Brain microvascular endothelial cell (primary cell): ENCODE data around the gene TUBA4A.
A peak's percentile ranks its signal among the peaks of the same experiment; 100 is the strongest.

ENCODE experiments used
- DNase-seq: peaks from one replicate; pipeline ENCODE4 v3.0.0-alpha.2; 2020
- H3K27ac ChIP-seq: fragments of 250-450 bp; sonication (Bioruptor Pico); 2 replicates; pipeline ENCODE4 v1.5.1; 2020; ENCODE audit warnings: mild to moderate bottlenecking, moderate library complexity
- H3K27me3 ChIP-seq: fragments of 250-450 bp; sonication (Bioruptor Pico); replicated peaks from 2 replicates; pipeline ENCODE4 v1.5.1; 2020; ENCODE audit warnings: mild to moderate bottlenecking
- H3K36me3 ChIP-seq: fragments of 250-450 bp; sonication (Bioruptor Pico); replicated peaks from 2 replicates; pipeline ENCODE4 v1.5.1; 2020; ENCODE audit warnings: mild to moderate bottlenecking
- H3K4me3 ChIP-seq: 2 replicates; pipeline ENCODE4 v1.5.1; 2011; ENCODE audit warnings: low read depth, mild to moderate bottlenecking, control low read depth, low read length, moderate library complexity
- in situ Hi-C: cut with HindIII; loops from 2 replicates; pipeline ENCODE4 v1.10.0; 2017; ENCODE audit warnings: low sequenced_read_pairs, low pct_ligation_motif_present
- TF ChIP-seq, protein P1 (sequence below): IDR thresholded peaks from 2 replicates; pipeline ENCODE4 v1.5.1; 2011; ENCODE audit warnings: low read depth, mild to moderate bottlenecking, moderate library complexity, low read length, control low read depth, inconsistent platforms; ENCODE audit errors: missing control alignments

The TUBA4A gene

DNA sequence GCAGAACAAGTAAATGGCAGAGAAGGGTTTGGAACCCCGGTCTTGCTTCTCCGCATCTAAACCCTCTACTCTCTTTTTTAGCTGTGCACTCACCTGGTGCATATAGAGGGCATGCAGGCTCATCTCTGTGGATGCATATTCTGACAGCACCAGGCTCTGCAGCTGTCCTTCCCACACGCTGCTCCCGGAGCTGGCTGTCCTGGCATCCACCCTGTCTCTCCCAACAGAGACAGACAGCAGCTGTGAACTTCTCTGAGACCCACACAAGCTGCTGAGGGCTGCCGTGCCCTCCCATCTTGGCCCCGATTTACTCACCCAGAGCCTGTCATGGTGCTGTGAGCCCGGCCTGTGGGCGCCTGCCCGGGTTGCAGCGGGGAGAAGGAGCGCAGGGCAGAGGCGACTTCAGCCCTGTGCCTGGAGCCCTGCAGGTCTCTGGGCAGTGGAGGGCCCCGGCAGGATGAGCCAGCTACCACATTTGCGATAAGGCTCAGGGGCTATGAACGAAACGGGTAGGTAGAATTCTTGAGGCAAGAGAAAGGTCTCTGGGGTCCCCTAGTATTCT, 31.7 kb downstream of the TUBA4A start:
- TF ChIP-seq, protein P1, sequence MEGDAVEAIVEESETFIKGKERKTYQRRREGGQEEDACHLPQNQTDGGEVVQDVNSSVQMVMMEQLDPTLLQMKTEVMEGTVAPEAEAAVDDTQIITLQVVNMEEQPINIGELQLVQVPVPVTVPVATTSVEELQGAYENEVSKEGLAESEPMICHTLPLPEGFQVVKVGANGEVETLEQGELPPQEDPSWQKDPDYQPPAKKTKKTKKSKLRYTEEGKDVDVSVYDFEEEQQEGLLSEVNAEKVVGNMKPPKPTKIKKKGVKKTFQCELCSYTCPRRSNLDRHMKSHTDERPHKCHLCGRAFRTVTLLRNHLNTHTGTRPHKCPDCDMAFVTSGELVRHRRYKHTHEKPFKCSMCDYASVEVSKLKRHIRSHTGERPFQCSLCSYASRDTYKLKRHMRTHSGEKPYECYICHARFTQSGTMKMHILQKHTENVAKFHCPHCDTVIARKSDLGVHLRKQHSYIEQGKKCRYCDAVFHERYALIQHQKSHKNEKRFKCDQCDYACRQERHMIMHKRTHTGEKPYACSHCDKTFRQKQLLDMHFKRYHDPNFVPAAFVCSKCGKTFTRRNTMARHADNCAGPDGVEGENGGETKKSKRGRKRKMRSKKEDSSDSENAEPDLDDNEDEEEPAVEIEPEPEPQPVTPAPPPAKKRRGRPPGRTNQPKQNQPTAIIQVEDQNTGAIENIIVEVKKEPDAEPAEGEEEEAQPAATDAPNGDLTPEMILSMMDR: no peak
- no peaks in the 10 kb centered on the region for H3K27me3 ChIP-seq
- DNase-seq: no peak
- H3K4me3 ChIP-seq: no peak overlapping the region
- no peak overlapping the region for H3K27ac ChIP-seq
- peaks cover 54% of the 10 kb centered on the region for H3K36me3 ChIP-seq
- in situ Hi-C loops: no loop called here

DNA sequence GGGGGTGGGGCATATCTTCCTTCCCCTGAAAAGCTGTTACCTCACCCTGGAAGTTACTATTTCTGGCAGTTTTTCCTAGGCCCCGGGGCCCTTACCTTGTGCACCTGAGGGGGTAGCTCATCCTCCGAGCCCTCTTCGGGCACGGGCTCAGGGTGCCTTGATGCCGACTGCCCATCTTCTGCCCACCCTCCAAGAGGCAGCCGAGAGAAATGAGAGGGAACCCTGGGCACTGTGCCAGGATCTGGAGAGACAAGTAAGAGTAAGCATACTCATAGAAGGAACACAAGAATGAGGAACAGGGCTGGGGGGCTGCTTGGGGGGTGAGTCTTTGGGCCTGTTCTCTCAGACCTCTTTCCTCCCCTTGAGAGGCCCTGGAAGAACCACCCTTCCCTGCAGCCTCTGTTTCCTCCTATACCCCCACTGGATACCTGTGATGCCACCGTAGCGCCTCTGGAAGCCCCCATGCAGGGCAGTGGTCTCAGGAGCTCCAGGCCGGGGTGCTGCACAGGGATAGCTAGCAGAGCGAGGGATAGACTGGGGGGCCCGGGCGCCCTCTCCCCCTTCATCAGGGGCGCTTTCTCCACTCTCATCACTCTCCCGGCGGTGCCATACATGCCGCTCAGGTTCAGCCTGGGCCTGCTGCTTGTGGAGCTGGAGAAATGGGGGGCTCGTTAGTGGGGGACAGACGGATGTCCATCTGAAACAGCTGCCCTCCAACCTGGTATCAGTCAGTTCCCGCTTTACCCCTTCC, 32.9 kb downstream of the TUBA4A start:
- in situ Hi-C loops: no loop called here
- TF ChIP-seq, protein P1: no peak
- no peaks in the 10 kb centered on the region for H3K27me3 ChIP-seq
- H3K36me3 ChIP-seq: peaks cover 52% of the 10 kb centered on the region
- no peak overlapping the region for H3K27ac ChIP-seq
- DNase-seq: no peak
- no peak overlapping the region for H3K4me3 ChIP-seq

DNA sequence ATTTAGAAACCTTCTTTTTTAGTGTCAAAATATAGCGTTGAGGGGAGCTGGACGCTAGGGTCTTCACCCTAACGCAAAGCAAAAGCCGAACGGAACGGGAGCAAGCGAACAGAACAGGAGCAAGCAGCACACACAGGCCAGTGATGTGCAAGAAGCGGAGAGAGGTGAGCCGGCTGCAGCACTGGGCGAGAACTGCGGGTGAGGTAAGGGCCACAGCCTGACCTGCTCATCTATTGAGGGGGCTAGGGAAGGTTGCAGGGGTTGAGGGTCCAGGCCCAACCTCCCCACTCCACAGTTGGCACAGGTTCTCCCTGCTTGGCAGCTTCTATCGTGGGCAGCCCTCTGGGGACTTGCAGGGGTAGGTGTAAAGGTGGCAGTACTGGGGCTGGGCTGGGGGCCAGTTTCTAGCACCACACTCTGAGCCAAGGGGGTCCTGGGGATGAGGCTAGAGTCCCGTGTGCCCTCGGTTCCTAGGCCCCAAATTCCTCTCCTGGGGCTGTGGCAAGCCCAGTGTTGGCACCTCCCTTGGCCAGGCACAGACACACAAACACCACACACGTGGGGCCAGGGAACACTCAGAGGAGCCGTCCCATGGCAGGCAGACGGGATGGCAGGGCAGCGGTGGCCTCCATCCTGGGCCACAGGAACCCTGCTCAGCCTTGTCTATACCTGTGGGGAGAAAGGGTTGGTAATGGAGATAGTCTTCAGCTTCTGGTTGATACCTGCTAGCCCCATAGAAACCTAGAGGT, 33.8 kb downstream of the TUBA4A start:
- DNase-seq: no peak
- TF ChIP-seq, protein P1: no peak
- Histone ChIP-seq H3K27me3 (no peaks in the 10 kb centered on the region), H3K27ac (no peak overlapping the region), H3K4me3 (no peak overlapping the region), H3K36me3 (peaks cover 44% of the 10 kb centered on the region)
- in situ Hi-C loops: no loop called here

DNA sequence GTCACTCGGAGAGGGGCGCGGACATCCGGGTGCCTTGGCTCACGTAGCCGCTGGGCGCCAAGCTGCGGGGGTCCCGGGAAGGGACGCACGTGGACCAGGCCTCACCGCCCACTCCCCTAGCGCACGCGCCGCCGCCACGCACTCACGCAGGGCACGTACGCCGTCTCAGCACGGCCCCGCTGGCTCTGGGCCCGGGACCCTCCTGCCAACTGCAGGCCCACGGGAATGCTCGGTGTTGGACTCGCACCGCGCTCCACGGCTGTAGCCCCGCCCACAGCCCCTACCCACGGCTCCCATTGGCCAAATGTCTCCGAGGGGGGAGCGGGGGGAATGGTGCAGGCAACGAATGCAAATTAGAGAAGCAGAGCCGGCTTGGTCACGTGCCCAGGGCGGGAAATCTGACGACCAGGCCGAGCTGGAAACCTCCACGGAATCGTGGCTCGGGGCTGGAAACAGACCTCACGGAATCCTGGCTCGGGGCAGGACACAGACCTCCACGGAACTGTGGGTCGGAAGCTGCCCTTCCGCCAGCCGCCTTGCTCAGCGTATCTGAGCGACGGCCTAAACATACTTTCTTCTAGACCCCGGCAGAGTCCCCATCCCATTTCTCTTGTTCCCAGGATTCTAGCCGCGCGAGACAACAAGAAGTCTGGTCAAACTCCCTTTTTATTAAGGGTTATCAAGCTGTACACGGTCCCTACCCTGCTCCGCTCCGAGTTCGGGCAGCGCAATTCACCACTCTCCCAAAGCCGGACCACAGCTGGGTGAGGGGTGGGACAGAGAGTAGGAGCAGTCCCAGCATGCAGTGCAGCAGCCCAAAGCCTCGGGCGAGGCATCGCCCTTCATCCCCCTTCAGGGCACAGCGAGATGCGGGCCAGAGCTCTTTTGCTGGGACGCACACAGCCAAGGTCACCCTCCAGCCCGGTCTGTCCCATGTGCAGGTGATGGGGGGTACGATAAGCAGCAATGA, 34.7 kb downstream of the TUBA4A start, which contains the start of gene ABCB6:
TSS of gene ABCB6 (minus strand) at position 227 of the 970 bp plus-strand sequence. CDS start 285 bp downstream, outside the sequence.
- in situ Hi-C loops: no loop called here
- H3K4me3 ChIP-seq: peak within 1 kb of the TSS; percentile 64
- H3K27ac ChIP-seq: peak within 1 kb of the TSS; percentile 79
- H3K36me3 ChIP-seq: peaks cover 35% of the 10 kb centered on the region
- TF ChIP-seq, protein P1: no peak
- H3K27me3 ChIP-seq: no peaks in the 10 kb centered on the region
- DNase-seq: peak; percentile 91

DNA sequence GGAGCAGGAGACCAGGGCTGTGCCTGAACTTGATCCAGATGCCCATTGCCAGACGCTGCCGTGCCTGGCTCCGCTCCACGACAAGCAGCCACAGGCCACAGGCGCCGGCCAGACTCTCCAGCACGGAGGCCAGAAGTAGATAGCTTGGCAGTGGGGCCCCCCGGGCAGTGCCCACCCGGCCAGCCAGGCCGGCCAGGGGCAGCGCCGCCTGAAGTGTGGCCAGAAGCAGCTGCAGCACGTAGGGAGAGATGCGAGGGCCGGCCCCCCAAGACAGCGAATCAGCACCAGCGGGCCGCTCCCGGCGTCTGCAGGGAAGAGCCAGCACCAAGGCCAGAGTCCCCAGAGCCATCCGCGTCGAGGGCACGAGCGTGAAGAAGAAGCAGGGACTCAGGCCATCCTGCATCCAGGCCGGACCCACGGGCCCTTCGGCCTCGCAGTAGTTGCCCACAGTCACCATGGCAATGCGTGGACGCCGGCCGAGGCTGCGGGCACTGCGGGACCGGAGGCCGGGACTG, 35.4 kb downstream of the TUBA4A start:
- in situ Hi-C loops: no loop called here
- DNase-seq: peak; percentile 75
- TF ChIP-seq, protein P1: no peak
- H3K4me3 ChIP-seq: peak overlapping the region; percentile 64
- no peaks in the 10 kb centered on the region for H3K27me3 ChIP-seq
- H3K27ac ChIP-seq: peak overlapping the region; percentile 79
- peaks cover 28% of the 10 kb centered on the region for H3K36me3 ChIP-seq
